Upper lobe of right lung (tissue), 1 donor: ENCODE results near the gene SLC39A2. TPM values are rescaled to one million over a fixed set of nuclear protein-coding genes. Genes with fewer than 3 reads are reported as not detected.

Experiments used
- ATAC-seq: fragments of 200-7000 bp; cut with Tn5 transposase; one replicate; pipeline ENCODE4 v1.9.1; 2020; ENCODE audit warnings: mild to moderate bottlenecking, moderate library complexity
- DNase-seq: peaks from one replicate; pipeline ENCODE4 v3.0.0-alpha.2; 2020
- H3K27ac ChIP-seq: fragments of 200-600 bp; one replicate; pipeline ENCODE4 v1.8.0; 2022
- H3K27me3 ChIP-seq: fragments of 200-600 bp; one replicate; pipeline ENCODE4 v1.8.0; 2022; ENCODE audit warnings: mild to moderate bottlenecking
- H3K36me3 ChIP-seq: fragments of 200-600 bp; one replicate; pipeline ENCODE4 v1.8.0; 2022
- H3K4me1 ChIP-seq: fragments of 200-600 bp; one replicate; pipeline ENCODE4 v1.8.0; 2022
- H3K4me3 ChIP-seq: fragments of 200-600 bp; one replicate; pipeline ENCODE4 v1.8.0; 2022; ENCODE audit warnings: mild to moderate bottlenecking
- H3K9me3 ChIP-seq: fragments of 200-600 bp; one replicate; pipeline ENCODE4 v1.8.0; 2022
- intact Hi-C: fragments of 100-400 bp; cut with DNase I; formaldehyde crosslinking; loops from one replicate; pipeline ENCODE4 v1.11.0; 2022
- total RNA-seq: library from RNA; stranded (reverse); fragmentation: NEBNext Ultra II Directional; extraction: Animal tissue kit (Norgen Biotek cat#: 25700); gene quantifications from one replicate; pipeline ENCODE4 v1.2.1, GENCODE V29; 2021
- TF ChIP-seq, protein P1 (sequence below): fragments of 200-600 bp; IDR thresholded peaks from one replicate; pipeline ENCODE4 v1.8.0; 2022; ENCODE audit warnings: antibody characterized with exemption
- donor health status: DM: no; HTN: yes; CAD: no; lungs with severe emphysema.

SLC39A2 gene
- total RNA-seq, 1 donor from 2014 or later = not detected

DNA sequence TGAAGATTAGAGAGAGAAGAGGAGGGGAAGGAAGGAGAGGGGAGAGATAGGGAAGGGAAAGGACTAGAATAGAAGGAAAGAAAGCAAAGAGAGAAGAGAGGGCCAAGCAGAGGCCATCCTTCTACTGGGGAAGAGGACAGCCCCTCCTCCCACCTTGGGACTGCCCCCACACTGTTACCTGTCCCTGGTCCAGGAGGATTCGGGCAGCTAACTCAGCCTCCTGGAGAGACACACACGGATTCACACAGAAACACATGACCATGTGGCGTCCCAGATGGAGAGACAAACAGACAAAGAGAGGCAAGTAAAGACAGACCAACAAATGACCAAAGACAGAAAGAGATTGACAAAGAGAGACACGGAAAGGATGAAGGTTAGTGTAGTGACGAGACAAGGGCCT is 23.6 kb downstream of the SLC39A2 start:
- H3K36me3 ChIP-seq = peaks cover 41% of the 10 kb centered on the region
- ATAC-seq (no peak), DNase-seq (no peak)
- H3K27ac ChIP-seq = peak overlapping the region; percentile 17
- intact Hi-C loops = no loop called here
- TF ChIP-seq, protein P1, sequence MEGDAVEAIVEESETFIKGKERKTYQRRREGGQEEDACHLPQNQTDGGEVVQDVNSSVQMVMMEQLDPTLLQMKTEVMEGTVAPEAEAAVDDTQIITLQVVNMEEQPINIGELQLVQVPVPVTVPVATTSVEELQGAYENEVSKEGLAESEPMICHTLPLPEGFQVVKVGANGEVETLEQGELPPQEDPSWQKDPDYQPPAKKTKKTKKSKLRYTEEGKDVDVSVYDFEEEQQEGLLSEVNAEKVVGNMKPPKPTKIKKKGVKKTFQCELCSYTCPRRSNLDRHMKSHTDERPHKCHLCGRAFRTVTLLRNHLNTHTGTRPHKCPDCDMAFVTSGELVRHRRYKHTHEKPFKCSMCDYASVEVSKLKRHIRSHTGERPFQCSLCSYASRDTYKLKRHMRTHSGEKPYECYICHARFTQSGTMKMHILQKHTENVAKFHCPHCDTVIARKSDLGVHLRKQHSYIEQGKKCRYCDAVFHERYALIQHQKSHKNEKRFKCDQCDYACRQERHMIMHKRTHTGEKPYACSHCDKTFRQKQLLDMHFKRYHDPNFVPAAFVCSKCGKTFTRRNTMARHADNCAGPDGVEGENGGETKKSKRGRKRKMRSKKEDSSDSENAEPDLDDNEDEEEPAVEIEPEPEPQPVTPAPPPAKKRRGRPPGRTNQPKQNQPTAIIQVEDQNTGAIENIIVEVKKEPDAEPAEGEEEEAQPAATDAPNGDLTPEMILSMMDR = no peak
- H3K4me3 ChIP-seq = peak overlapping the region; percentile 86
- peaks cover 22% of the 10 kb centered on the region for H3K4me1 ChIP-seq
- H3K9me3 ChIP-seq = no peaks in the 10 kb centered on the region
- H3K27me3 ChIP-seq = no peaks in the 10 kb centered on the region

DNA sequence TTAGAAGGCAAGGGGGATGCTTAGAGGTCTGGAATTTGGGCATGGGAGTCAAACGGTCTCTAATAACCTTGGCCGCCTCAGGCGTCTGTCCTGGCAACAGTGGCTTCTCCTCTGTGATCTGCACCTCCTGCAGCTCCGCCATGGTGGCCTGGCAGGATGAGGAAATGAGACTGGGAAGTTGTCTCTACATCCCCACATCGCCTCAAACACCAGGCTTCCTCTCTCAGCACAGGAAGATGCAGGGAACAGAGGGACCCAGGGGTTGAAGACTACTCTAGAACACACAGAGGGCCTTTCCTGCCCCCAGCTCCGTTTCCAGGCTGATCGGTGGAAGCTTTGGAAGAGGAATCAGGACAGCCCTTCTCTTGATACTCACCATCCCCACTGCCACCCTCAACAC is 24.1 kb downstream of the SLC39A2 start:
- Histone ChIP-seq H3K4me3 (peak overlapping the region; percentile 86), H3K27me3 (no peaks in the 10 kb centered on the region), H3K9me3 (no peaks in the 10 kb centered on the region), H3K27ac (peak overlapping the region; percentile 88), H3K4me1 (peaks cover 22% of the 10 kb centered on the region), H3K36me3 (peaks cover 37% of the 10 kb centered on the region)
- ATAC-seq (peak; percentile 10), DNase-seq (no peak)
- intact Hi-C loops = no loop called here
- TF ChIP-seq, protein P1 = no peak

DNA sequence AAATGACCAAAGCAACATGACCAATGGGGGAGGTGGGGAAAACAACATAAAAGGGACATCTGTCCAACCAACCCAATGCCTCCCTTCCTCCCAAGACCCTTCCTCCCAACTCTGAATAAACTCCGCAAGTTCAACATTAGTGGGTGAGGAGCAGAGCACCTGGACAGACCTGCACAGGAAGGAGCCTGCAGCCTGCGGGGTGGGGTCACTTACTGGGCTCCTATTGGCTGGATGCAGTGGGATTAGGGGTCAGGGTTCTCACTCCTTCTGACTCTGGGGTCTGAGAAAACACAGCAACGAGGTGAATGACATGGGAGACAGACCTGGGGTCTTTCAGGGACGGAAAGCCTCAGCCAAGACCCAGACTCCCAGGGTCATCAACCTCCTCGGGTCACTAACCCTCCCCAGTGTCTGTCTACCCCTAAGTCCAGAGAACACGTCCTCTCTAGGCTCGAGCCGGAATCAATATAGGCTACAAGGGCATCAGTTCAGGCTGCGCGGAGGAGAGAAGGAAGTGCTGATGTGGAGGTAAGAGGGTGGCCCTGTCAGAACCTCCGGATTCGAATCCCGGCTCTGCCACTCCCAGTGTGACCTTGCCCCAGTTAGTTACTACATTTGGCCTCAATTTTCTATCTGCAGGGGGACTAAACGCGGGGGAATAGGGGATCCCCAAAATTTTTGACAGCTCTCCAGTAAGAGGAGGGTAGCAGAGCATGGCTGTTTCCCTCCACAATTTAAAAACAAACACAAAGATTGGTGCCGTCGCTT is 24.9 kb downstream of the SLC39A2 start:
- Histone ChIP-seq H3K4me1 (peaks cover 18% of the 10 kb centered on the region), H3K9me3 (no peaks in the 10 kb centered on the region), H3K27ac (peak overlapping the region; percentile 88), H3K36me3 (peaks cover 29% of the 10 kb centered on the region), H3K4me3 (peak overlapping the region; percentile 86), H3K27me3 (no peaks in the 10 kb centered on the region)
- no peak for ATAC-seq
- TF ChIP-seq, protein P1 = no peak
- intact Hi-C loops = no loop called here
- DNase-seq = no peak

DNA sequence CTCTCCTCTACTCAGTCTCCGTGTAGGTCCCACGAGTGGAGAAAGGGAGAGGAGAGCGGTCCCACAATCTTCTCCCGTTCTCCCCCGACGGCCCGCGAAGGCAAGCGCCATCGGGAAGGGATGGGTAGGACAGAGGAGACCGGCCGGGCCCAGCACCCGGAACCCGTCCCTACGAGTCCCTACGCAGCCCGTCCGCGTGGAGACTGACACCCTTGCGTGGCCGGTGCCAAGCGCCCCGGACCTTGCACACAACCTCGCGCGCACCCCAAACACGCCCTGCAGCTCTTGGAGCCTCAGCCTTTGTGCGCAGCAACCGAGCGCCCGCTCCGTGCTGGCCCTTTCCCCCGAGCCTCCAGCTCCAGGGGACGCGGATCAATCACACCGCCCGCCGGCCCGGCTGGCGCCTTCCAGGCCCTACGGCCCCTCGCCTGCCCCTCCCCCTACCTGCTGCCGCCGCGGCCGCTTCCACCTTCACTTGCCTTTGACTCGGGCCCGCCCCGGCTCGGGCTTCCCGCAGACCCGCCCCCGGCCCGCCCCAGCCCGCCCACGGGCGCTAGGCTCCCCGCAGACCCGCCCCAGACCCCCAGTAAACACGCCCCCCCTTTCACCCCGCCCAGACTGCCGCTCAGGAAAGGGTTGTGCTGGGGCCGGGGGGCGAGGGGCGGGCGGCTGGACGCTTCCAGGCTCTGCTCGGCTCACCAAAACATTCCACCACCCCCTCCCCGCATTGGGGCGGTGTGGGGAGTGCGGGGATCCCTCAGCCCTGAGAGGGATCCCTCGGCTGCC is 25.7 kb downstream of the SLC39A2 start, which contains the start of gene NDRG2:
NDRG2 (minus strand) TSS at position 477 of the 786 bp plus-strand sequence. CDS start 1,746 bp downstream, outside the sequence.
- DNase-seq (peak; percentile 91), ATAC-seq (peak; percentile 90)
- Histone ChIP-seq H3K27ac (peak within 1 kb of the TSS; percentile 88), H3K36me3 (peaks cover 21% of the 10 kb centered on the region), H3K9me3 (no peaks in the 10 kb centered on the region), H3K27me3 (no peaks in the 10 kb centered on the region), H3K4me1 (peaks cover 15% of the 10 kb centered on the region), H3K4me3 (peak within 1 kb of the TSS; percentile 86)
- intact Hi-C loops = no loop called here
- TF ChIP-seq, protein P1 = no peak

DNA sequence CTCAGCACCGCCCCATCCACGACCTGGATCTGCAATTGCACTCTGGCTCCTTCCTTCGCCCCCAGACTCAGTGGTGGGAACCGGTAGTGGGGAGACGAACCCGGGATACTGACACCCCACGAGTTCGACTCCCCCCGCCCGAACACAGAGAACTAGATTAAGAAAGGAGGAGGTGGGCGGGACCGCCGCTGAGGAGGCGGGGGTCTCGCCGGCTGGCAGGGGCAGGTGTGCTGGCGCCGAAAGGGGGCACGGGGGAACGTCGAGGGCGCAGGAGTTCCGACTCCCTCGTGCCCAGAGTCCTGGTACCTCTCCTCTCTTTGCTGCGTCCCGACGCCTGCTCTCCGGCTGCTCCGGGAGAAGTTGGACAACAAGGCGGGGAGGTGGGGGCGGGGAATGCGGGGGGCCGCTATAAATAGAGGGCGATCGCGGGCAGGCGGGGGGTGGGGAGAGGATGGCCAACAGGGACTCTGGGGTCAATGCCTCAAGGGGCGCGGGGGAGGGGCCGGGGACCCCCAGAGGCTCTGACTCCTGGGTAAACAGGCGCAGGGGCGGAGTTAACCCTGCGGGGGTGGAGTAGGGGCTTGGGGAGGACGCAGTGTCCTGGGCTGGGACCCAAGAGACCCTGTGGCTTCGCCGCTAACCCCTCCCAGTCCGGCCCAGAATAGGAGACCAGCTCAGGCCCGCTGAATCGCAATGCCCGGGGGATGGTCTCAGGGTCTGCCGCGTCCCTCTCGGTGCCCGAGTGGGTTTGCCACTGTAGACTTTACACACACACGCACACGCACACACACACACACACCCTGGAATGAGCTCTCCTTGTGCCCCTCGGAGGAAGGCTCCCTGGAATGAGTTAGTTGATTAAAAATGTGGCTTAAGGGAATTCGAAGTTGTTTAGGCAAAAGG is 26.5 kb downstream of the SLC39A2 start:
- ATAC-seq = peak; percentile 33
- peak; percentile 76 for DNase-seq

More for the DNA sequence above, 26.5 kb downstream of the SLC39A2 start:
- Histone ChIP-seq H3K9me3 (no peaks in the 10 kb centered on the region), H3K27ac (peak overlapping the region; percentile 88), H3K36me3 (peaks cover 14% of the 10 kb centered on the region), H3K4me3 (peak overlapping the region; percentile 86), H3K27me3 (no peaks in the 10 kb centered on the region), H3K4me1 (peaks cover 15% of the 10 kb centered on the region)
- TF ChIP-seq, protein P1 = no peak
- intact Hi-C loops = no loop called here
